HepG2 (cell line): Measurements from ENCODE around the gene ART5. TPM values are rescaled to one million over a fixed set of nuclear protein-coding genes. Genes with fewer than 3 reads are reported as not detected.

ENCODE experiments used
- ATAC-seq: fragments of 200-7000 bp; cut with Tn5 transposase; 3 replicates; pipeline ENCODE4 v1.9.1; 2020; ENCODE audit warnings: mild to moderate bottlenecking, moderate library complexity
- BruUV-seq: library from RNA; stranded (reverse); fragments of 400-500 nt; replicated peaks from 2 replicates; lab custom pipeline; 2021; lab: Mats Ljungman, UMichigan
- CTCF ChIA-PET: fragments of 300-600 bp; formaldehyde crosslinking; extraction: SDS; loops from one replicate; lab custom pipeline; 2021; ENCODE audit warnings: low total read pairs, inconsistent platforms, low intra/inter-chr PET ratio; lab: Yijun Ruan, JAX
- POLR2A ChIA-PET: fragments of 350-600 bp; sonication (Branson Sonifier 250); formaldehyde crosslinking; loops from one replicate; lab custom pipeline; 2020; ENCODE audit warnings: antibody characterized with exemption, inconsistent platforms; lab: Yijun Ruan, JAX
- DNase-seq: peaks from one replicate; pipeline ENCODE4 v3.0.0-alpha.2; 2015; ENCODE audit warnings: low spot score
- FAIRE-seq: peaks from 3 replicates; lab custom pipeline; 2011; peaks lifted over from hg19 to GRCh38; lab: Jason Lieb, UNC
- H2AFZ ChIP-seq: one replicate; pipeline ENCODE4 v1.6.1; 2011; ENCODE audit warnings: low read length, inconsistent platforms
- H3K27ac ChIP-seq: fragments of 300-600 bp; 3 replicates; pipeline ENCODE4 v1.8.0; 2011; ENCODE audit warnings: mixed run types, mild to moderate bottlenecking, mixed read lengths, low read length, inconsistent platforms; ENCODE audit not compliant: insufficient read depth; ENCODE audit errors: extremely low read length
- H3K27me3 ChIP-seq, 2 experiments: fragments of 200-600 bp in 1 of 2; 2 replicates in 1 of 2; 3 replicates in 1 of 2; pipeline versions ENCODE4 v1.6.0 to v1.8.0; 2011; ENCODE audit warnings: low read length in 2 of 2, mild to moderate bottlenecking in 2 of 2, moderate library complexity in 2 of 2, inconsistent platforms in 1 of 2; ENCODE audit not compliant: insufficient read depth in 2 of 2, control insufficient read depth in 1 of 2
- H3K36me3 ChIP-seq, 2 experiments: fragments of 200-600 bp in 1 of 2; replicated peaks in 1 of 2; 2 replicates in 1 of 2; 3 replicates in 1 of 2; pipeline versions ENCODE4 v1.5.1 to v1.8.0; 2011; ENCODE audit warnings: low read length in 2 of 2, inconsistent platforms in 1 of 2; ENCODE audit not compliant: insufficient read depth in 2 of 2, control insufficient read depth in 1 of 2
- H3K4me1 ChIP-seq: 2 replicates; pipeline ENCODE4 v1.5.1; 2012; ENCODE audit warnings: low read length, inconsistent platforms; ENCODE audit not compliant: insufficient read depth
- H3K4me2 ChIP-seq: 2 replicates; pipeline ENCODE4 v1.6.0; 2011; ENCODE audit warnings: low read depth, low read length, inconsistent platforms
- H3K4me3 ChIP-seq, 3 experiments: fragments of 200-600 bp in 1 of 3; sonication (generic), shearing (Covaris generic) in 1 of 3; replicated peaks in 1 of 3; 2 replicates each; pipeline ENCODE4 v1.5.1; 2011 to 2016; ENCODE audit warnings: low read length in 3 of 3, inconsistent platforms in 2 of 3, low read depth in 2 of 3, mild to moderate bottlenecking in 2 of 3, control low read depth in 1 of 3, mixed read lengths in 1 of 3; ENCODE audit not compliant: insufficient read depth in 1 of 3
- H3K79me2 ChIP-seq: one replicate; pipeline ENCODE4 v1.6.1; 2011; ENCODE audit warnings: low read length, inconsistent platforms; ENCODE audit not compliant: insufficient read depth
- H3K9ac ChIP-seq: 2 replicates; pipeline ENCODE4 v1.6.0; 2011; ENCODE audit warnings: mild to moderate bottlenecking, low read depth, low read length, inconsistent platforms; ENCODE audit not compliant: insufficient read depth
- H3K9me3 ChIP-seq: 2 replicates; pipeline ENCODE4 v1.5.1; 2012; ENCODE audit warnings: mild to moderate bottlenecking, low read length
- H4K20me1 ChIP-seq: 2 replicates; pipeline ENCODE4 v1.6.0; 2011; ENCODE audit warnings: inconsistent platforms, mild to moderate bottlenecking, low read length, moderate library complexity; ENCODE audit not compliant: insufficient read depth
- ATF1 ChIP-seq: IDR thresholded peaks from 2 replicates; pipeline ENCODE4 v1.6.1; 2016; ENCODE audit warnings: mild to moderate bottlenecking, control low read depth
- GPBP1L1 ChIP-seq: sonication (generic); formaldehyde crosslinking; IDR thresholded peaks from 2 replicates; pipeline ENCODE4 v1.5.0; 2020; ENCODE audit warnings: mild to moderate bottlenecking, missing genetic modification reagents
- KMT2A ChIP-seq: sonication (generic); formaldehyde crosslinking; IDR thresholded peaks from 2 replicates; pipeline ENCODE4 v1.4.0; 2020; ENCODE audit warnings: missing genetic modification reagents
- MTF2 ChIP-seq: sonication (generic); formaldehyde crosslinking; IDR thresholded peaks from 2 replicates; pipeline ENCODE4 v1.5.0; 2020; ENCODE audit warnings: missing genetic modification reagents, borderline replicate concordance
- PAF1 ChIP-seq: IDR thresholded peaks from 2 replicates; pipeline ENCODE4 v1.6.1; 2016; ENCODE audit warnings: missing genetic modification reagents, missing compliant biosample characterization
- RNF219 ChIP-seq: sonication (generic); formaldehyde crosslinking; IDR thresholded peaks from 2 replicates; pipeline ENCODE4 v1.5.0; 2020; ENCODE audit warnings: mild to moderate bottlenecking, missing genetic modification reagents
- TAF15 ChIP-seq: fragments of 200-400 bp; formaldehyde crosslinking; IDR thresholded peaks from one replicate; pipeline ENCODE4 v1.6.1; 2018; ENCODE audit warnings: mild to moderate bottlenecking, low read depth, low read length; ENCODE audit not compliant: poor library complexity, severe bottlenecking
- YEATS2 ChIP-seq: sonication (generic); formaldehyde crosslinking; IDR thresholded peaks from 2 replicates; pipeline ENCODE4 v1.4.0; 2020; ENCODE audit warnings: missing genetic modification reagents, borderline replicate concordance
- ZNF180 ChIP-seq: sonication (generic); formaldehyde crosslinking; IDR thresholded peaks from 2 replicates; pipeline ENCODE4 v1.4.0; 2020; ENCODE audit warnings: low read depth, missing genetic modification reagents, borderline replicate concordance
- ZNF326 ChIP-seq: sonication (generic); formaldehyde crosslinking; IDR thresholded peaks from 2 replicates; pipeline ENCODE4 v1.4.0; 2020; ENCODE audit warnings: missing genetic modification reagents, borderline replicate concordance
- ZNF468 ChIP-seq: sonication (generic); formaldehyde crosslinking; IDR thresholded peaks from 2 replicates; pipeline ENCODE4 v1.8.0; 2022; ENCODE audit warnings: mild to moderate bottlenecking, moderate library complexity, missing genetic modification reagents
- ZNF569 ChIP-seq: sonication (generic); formaldehyde crosslinking; IDR thresholded peaks from 2 replicates; pipeline ENCODE4 v1.5.0; 2020; ENCODE audit warnings: mild to moderate bottlenecking, missing genetic modification reagents, moderate library complexity, borderline replicate concordance
- WGBS: methylation state at CpG from one replicate; pipeline ENCODE4 v1.1.6; 2017; ENCODE audit warnings: low lambda C conversion rate; 5-methylcytosine and 5-hydroxymethylcytosine counted together
- in situ Hi-C: cut with HindIII; loops from 2 replicates; pipeline ENCODE4 v1.10.0; 2017; ENCODE audit warnings: low pct_unique_long_range_greater_than_20kb; ENCODE audit not compliant: extremely low pct_ligation_motif_present
- intact Hi-C: fragments of 100-400 bp; cut with micrococcal nuclease; formaldehyde crosslinking; loops from one replicate; pipeline ENCODE4 v1.10.0; 2022; ENCODE audit not compliant: unreplicated experiment
- polyA plus RNA-seq, 8 experiments: library from polyadenylated mRNA; depleted of rRNA in 3 of 8; stranded (reverse) in 7 of 8; unstranded in 1 of 8; fragments of >200 nt; fragmentation: Illumina TruSeq in 4 of 8; extraction: Trizol in 4 of 8; gene quantifications; 2 replicates each; pipeline versions ENCODE4 v1.2.1 to v1.2.3, GENCODE V29; 2011 to 2016; ENCODE audit warnings: low read depth in 4 of 8, missing spikeins in 1 of 8, mixed read lengths in 1 of 8; ENCODE audit not compliant: insufficient read depth in 1 of 8
- total RNA-seq, 5 experiments: library from RNA; depleted of rRNA; stranded (reverse); fragments of >200 nt; fragmentation: Illumina TruSeq; extraction: Trizol; gene quantifications; 2 replicates each; pipeline ENCODE4 v1.2.3, GENCODE V29; 2016; ENCODE audit warnings: low read depth in 1 of 5
- TF ChIP-seq, protein P1 (sequence below): sonication (generic); formaldehyde crosslinking; IDR thresholded peaks from 2 replicates; pipeline ENCODE4 v1.8.1; 2023; ENCODE audit warnings: missing genetic modification reagents, mild to moderate bottlenecking, borderline replicate concordance
- TF ChIP-seq, protein P2 (sequence below), 2 experiments: IDR thresholded peaks; 2 replicates each; pipeline ENCODE4 v1.6.1; 2011 to 2012; ENCODE audit warnings: low read length in 2 of 2, borderline replicate concordance in 1 of 2, low read depth in 1 of 2, mild to moderate bottlenecking in 1 of 2, moderate library complexity in 1 of 2
- TF ChIP-seq, protein P3 (sequence below): sonication (generic); formaldehyde crosslinking; IDR thresholded peaks from 2 replicates; pipeline ENCODE4 v1.4.0; 2020; ENCODE audit warnings: mild to moderate bottlenecking, missing genetic modification reagents

Gene ART5
- total and polyA plus RNA-seq, 2 of the 13 experiments (the other 11 are each of a cell fraction or from before 2014, with no cell fraction given) = 0.55 to 0.93 TPM

DNA sequence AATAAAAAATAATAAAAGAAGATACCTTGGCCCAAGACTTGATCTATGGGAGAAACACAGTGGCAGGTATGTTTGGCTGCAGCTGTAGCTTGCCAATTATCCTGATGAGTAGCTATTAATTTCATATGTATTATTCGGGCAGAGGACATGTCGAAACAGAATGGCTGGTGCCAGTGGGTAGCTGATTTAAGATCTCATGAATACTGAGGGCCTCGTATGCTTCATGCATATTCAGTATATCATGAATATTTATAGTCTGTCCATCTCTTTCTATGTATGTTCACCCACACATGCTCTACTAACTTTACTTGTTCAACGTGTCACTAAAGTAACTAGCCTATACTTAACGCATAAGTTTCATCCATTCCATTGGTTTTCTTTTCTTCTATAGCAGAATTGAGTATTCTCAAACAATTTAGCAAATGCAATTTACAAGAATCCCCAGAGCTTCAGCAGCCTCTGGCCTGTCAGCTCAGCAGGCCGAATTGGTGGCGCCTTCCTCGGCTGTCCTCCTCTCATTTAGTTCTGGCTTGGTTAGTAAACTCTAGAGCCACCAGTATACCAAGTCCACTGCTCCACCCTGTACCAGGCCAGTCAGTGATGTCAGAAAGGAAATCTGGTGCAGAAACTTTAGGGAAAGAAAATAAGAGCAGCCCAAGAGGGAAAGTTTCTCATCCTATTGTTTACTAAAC, 17.9 kb downstream of the ART5 start:
- ChIA-PET CTCF (no interaction called here), POLR2A (no interaction called here)
- H3K4me1 ChIP-seq = no peaks in the 10 kb centered on the region
- peaks cover 1 to 12% of the 10 kb centered on the region in 2 experiments; a peak in 1 of 5 replicates for H3K27me3 ChIP-seq
- no peak overlapping the region for H3K4me2 ChIP-seq
- H3K4me3 ChIP-seq = no peak overlapping the region
- H4K20me1 ChIP-seq = no peaks in the 10 kb centered on the region
- no peaks in the 10 kb centered on the region for H3K79me2 ChIP-seq
- intact Hi-C loops = no loop called here
- BruUV-seq = no TSS peak
- DNase-seq = no peak
- no peak overlapping the region for H3K27ac ChIP-seq
- in situ Hi-C loops = no loop called here
- no peak overlapping the region for H3K9ac ChIP-seq
- no peaks in the 10 kb centered on the region for H3K36me3 ChIP-seq
- H2AFZ ChIP-seq = no peak overlapping the region
- FAIRE-seq = no peak
- ATAC-seq = no peak
- WGBS = 29% methylated on average over 7 of the region's 8 CpGs
- no peaks in the 10 kb centered on the region for H3K9me3 ChIP-seq
- TF ChIP-seq TAF15 = no peak
- TF ChIP-seq YEATS2 = no peak
- TF ChIP-seq ZNF468 = no peak
- TF ChIP-seq RNF219 (CRISPR knock-in tag) = no peak
- no peak for TF ChIP-seq ZNF569 (CRISPR knock-in tag)
- TF ChIP-seq ZNF326 (CRISPR knock-in tag) = no peak
- no peak for TF ChIP-seq PAF1 (CRISPR knock-in tag)
- TF ChIP-seq, protein P1, sequence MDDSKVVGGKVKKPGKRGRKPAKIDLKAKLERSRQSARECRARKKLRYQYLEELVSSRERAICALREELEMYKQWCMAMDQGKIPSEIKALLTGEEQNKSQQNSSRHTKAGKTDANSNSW (CRISPR knock-in tag) = no peak
- TF ChIP-seq, protein P2, sequence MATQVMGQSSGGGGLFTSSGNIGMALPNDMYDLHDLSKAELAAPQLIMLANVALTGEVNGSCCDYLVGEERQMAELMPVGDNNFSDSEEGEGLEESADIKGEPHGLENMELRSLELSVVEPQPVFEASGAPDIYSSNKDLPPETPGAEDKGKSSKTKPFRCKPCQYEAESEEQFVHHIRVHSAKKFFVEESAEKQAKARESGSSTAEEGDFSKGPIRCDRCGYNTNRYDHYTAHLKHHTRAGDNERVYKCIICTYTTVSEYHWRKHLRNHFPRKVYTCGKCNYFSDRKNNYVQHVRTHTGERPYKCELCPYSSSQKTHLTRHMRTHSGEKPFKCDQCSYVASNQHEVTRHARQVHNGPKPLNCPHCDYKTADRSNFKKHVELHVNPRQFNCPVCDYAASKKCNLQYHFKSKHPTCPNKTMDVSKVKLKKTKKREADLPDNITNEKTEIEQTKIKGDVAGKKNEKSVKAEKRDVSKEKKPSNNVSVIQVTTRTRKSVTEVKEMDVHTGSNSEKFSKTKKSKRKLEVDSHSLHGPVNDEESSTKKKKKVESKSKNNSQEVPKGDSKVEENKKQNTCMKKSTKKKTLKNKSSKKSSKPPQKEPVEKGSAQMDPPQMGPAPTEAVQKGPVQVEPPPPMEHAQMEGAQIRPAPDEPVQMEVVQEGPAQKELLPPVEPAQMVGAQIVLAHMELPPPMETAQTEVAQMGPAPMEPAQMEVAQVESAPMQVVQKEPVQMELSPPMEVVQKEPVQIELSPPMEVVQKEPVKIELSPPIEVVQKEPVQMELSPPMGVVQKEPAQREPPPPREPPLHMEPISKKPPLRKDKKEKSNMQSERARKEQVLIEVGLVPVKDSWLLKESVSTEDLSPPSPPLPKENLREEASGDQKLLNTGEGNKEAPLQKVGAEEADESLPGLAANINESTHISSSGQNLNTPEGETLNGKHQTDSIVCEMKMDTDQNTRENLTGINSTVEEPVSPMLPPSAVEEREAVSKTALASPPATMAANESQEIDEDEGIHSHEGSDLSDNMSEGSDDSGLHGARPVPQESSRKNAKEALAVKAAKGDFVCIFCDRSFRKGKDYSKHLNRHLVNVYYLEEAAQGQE (IDR thresholded peaks at IDR 0.05; ENCODE audit: borderline replicate concordance in 1 of 2, low read depth in 1 of 2, low read length in 2 of 2) = no peak
- TF ChIP-seq KMT2A (CRISPR knock-in tag) = no peak
- no peak for TF ChIP-seq ZNF180 (CRISPR knock-in tag)
- TF ChIP-seq GPBP1L1 (CRISPR knock-in tag) = no peak
- TF ChIP-seq, protein P3, sequence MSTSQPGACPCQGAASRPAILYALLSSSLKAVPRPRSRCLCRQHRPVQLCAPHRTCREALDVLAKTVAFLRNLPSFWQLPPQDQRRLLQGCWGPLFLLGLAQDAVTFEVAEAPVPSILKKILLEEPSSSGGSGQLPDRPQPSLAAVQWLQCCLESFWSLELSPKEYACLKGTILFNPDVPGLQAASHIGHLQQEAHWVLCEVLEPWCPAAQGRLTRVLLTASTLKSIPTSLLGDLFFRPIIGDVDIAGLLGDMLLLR = no peak
- no peak for TF ChIP-seq MTF2 (CRISPR knock-in tag)
- no peak for TF ChIP-seq ATF1 (CRISPR knock-in tag)
